Common myeloid progenitor, CD34-positive (primary cell): ENCODE measurements around the gene GRIK4.

ENCODE experiments used
- CTCF ChIA-PET: fragments of 350-600 bp; sonication (Branson Sonifier 250); formaldehyde crosslinking; loops from one replicate; lab custom pipeline; 2021; ENCODE audit warnings: antibody characterized with exemption; lab: Charles Lee
- POLR2A ChIA-PET: fragments of 350-600 bp; sonication (Branson Sonifier 250); formaldehyde crosslinking; loops from one replicate; lab custom pipeline; 2021; ENCODE audit warnings: antibody characterized with exemption; lab: Charles Lee
- DNase-seq, 3 donors: peaks; one replicate each; pipeline versions ENCODE4 v3.0.0 to v3.0.0-alpha.2; 2013
- H3K27ac ChIP-seq, 2 experiments: 1 replicate in 1 of 2; 2 replicates in 1 of 2; pipeline ENCODE4 v1.7.0; 2013; ENCODE audit warnings: inconsistent platforms in 2 of 2, low read length in 2 of 2, mild to moderate bottlenecking in 2 of 2, low read depth in 1 of 2, moderate library complexity in 1 of 2; ENCODE audit not compliant: severe bottlenecking in 2 of 2, insufficient read depth in 1 of 2, poor library complexity in 1 of 2
- H3K27me3 ChIP-seq, 5 experiments: replicated peaks in 2 of 5; 1 replicate in 3 of 5; 2 replicates in 2 of 5; pipeline versions ENCODE4 v1.6.1 to v1.7.0; 2013; ENCODE audit warnings: low read length in 4 of 5, mild to moderate bottlenecking in 2 of 5, moderate library complexity in 2 of 5, inconsistent platforms in 1 of 5; ENCODE audit not compliant: insufficient read depth in 5 of 5, control insufficient read depth in 4 of 5
- H3K36me3 ChIP-seq, 4 experiments: 1 replicate in 2 of 4; 2 replicates in 2 of 4; pipeline versions ENCODE4 v1.6.1 to v1.7.0; 2013; ENCODE audit warnings: low read length in 3 of 4, control low read depth in 1 of 4, mild to moderate bottlenecking in 1 of 4; ENCODE audit not compliant: control insufficient read depth in 4 of 4, insufficient read depth in 4 of 4
- H3K4me1 ChIP-seq, 4 experiments: 1 replicate in 3 of 4; 2 replicates in 1 of 4; pipeline versions ENCODE4 v1.6.1 to v1.7.1; 2013; ENCODE audit warnings: low read length in 3 of 4, mild to moderate bottlenecking in 3 of 4, control low read depth in 1 of 4, inconsistent platforms in 1 of 4, moderate library complexity in 1 of 4; ENCODE audit not compliant: control insufficient read depth in 4 of 4, insufficient read depth in 4 of 4; ENCODE audit errors: control extremely low read depth in 1 of 4
- H3K4me3 ChIP-seq, 7 experiments: 1 replicate in 4 of 7; 2 replicates in 3 of 7; pipeline versions ENCODE4 v1.5.1 to v1.7.0; 2013; ENCODE audit warnings: mild to moderate bottlenecking in 7 of 7, low read length in 6 of 7, moderate library complexity in 6 of 7, inconsistent platforms in 2 of 7, low read depth in 2 of 7, control low read depth in 1 of 7; ENCODE audit not compliant: insufficient read depth in 4 of 7, control insufficient read depth in 1 of 7; ENCODE audit errors: extremely low read depth in 1 of 7
- H3K9me3 ChIP-seq, 5 experiments: 1 replicate in 4 of 5; 2 replicates in 1 of 5; pipeline versions ENCODE4 v1.6.1 to v1.7.1; 2013; ENCODE audit warnings: low read length in 4 of 5, mild to moderate bottlenecking in 2 of 5, inconsistent platforms in 1 of 5, low read depth in 1 of 5, moderate library complexity in 1 of 5; ENCODE audit not compliant: control insufficient read depth in 4 of 5, insufficient read depth in 2 of 5; ENCODE audit errors: control extremely low read depth in 1 of 5
- WGBS: methylation state at CpG from one replicate; pipeline ENCODE4 v1.1.5; 2013; ENCODE audit not compliant: insufficient coverage; 5-methylcytosine and 5-hydroxymethylcytosine counted together

GRIK4 gene

GRCh38 chr11:120795185-120795584, 283.6 kb downstream of the GRIK4 start:
- ChIA-PET CTCF (no interaction called here), POLR2A (no interaction called here)
- DNase-seq: no peak
- Histone ChIP-seq H3K4me3 (no peak overlapping the region), H3K9me3 (peaks cover 0 to 11% (median 2%) of the 10 kb centered on the region in 5 experiments), H3K36me3 (no peaks in the 10 kb centered on the region), H3K27ac (no peak overlapping the region), H3K27me3 (peaks cover 0 to 60% (median 7%) of the 10 kb centered on the region in 5 experiments), H3K4me1 (no peaks in the 10 kb centered on the region)
- 97% methylated on average over 5 of the region's 11 CpGs for WGBS

GRCh38 chr11:120797143-120797542, 285.6 kb downstream of the GRIK4 start:
- ChIA-PET POLR2A (no interaction called here), CTCF (no interaction called here)

GRCh38 chr11:120798854-120799253, 287.3 kb downstream of the GRIK4 start:
- WGBS: 85% methylated on average over 3 of the region's 3 CpGs
- H3K27me3 ChIP-seq: peaks cover 0 to 42% (median 6%) of the 10 kb centered on the region in 5 experiments
- H3K27ac ChIP-seq: no peak overlapping the region
- ChIA-PET CTCF (interaction anchor here (1.6 kb wide), 1 partner anchor 289 kb away, joined by 5 read pairs; no protein-coding TSS in a partner anchor), POLR2A (no interaction called here)
- H3K4me1 ChIP-seq: no peaks in the 10 kb centered on the region
- H3K9me3 ChIP-seq: peaks cover 0 to 3% (median 0%) of the 10 kb centered on the region in 5 experiments
- H3K36me3 ChIP-seq: no peaks in the 10 kb centered on the region
- H3K4me3 ChIP-seq: no peak overlapping the region
- DNase-seq: no peak

More at GRCh38 chr11:120797143-120797542, 285.6 kb downstream of the GRIK4 start:
- no peaks in the 10 kb centered on the region for H3K4me1 ChIP-seq
- H3K27ac ChIP-seq: no peak overlapping the region
- 91% methylated on average over 9 of the region's 9 CpGs for WGBS
- H3K4me3 ChIP-seq: no peak overlapping the region
- peaks cover 0 to 5% (median 0%) of the 10 kb centered on the region in 5 experiments for H3K9me3 ChIP-seq
- H3K36me3 ChIP-seq: no peaks in the 10 kb centered on the region
- peaks cover 0 to 52% (median 11%) of the 10 kb centered on the region in 5 experiments for H3K27me3 ChIP-seq
- DNase-seq: no peak

DNA sequence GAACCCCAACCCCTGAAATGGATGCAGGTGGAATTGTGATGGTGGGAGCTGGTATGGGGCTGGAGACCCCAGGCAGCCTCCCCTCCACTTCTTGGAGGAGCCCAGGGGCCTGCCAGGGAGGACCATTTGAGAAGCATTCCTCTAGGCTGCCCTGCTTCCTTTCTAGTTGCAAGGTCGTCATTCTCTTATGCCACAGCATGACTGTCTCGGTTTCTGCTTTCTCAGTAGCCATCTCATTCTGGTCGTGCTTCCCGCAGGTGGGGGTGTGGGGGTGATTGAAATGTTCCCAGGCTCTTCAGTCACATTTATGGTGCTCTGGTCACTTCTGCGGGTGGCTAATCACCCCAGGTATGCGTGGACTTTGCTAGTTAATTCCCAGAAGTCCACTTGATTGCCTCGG, 288.7 kb downstream of the GRIK4 start:
- CTCF ChIA-PET: interaction anchor here (1.6 kb wide), 1 partner anchor 290 kb away, joined by 5 read pairs; no protein-coding TSS in a partner anchor
- Histone ChIP-seq H3K36me3 (no peaks in the 10 kb centered on the region), H3K27ac (no peak overlapping the region), H3K9me3 (no peaks in the 10 kb centered on the region), H3K4me3 (no peak overlapping the region), H3K27me3 (peaks cover 0 to 30% (median 6%) of the 10 kb centered on the region in 5 experiments), H3K4me1 (no peaks in the 10 kb centered on the region)
- no peak for DNase-seq
- POLR2A ChIA-PET: no interaction called here
- WGBS: 30% methylated on average over 2 of the region's 7 CpGs

- H3K4me1 ChIP-seq: peaks cover 0 to 6% (median 1%) of the 10 kb centered on the region in 4 experiments
- WGBS: 48% methylated on average over 5 of the region's 9 CpGs
- DNase-seq: peak; percentile 39 to 67 (median 50)
Observed at GRCh38 chr11:120801801-120802689, 290.5 kb downstream of the GRIK4 start.

GRCh38 chr11:120805960-120806555, 294.5 kb downstream of the GRIK4 start:
- Histone ChIP-seq H3K36me3 (no peaks in the 10 kb centered on the region), H3K4me1 (peaks cover 0 to 6% (median 1%) of the 10 kb centered on the region in 4 experiments), H3K27me3 (peaks cover 0 to 26% (median 5%) of the 10 kb centered on the region in 5 experiments), H3K9me3 (no peaks in the 10 kb centered on the region), H3K27ac (no peak overlapping the region), H3K4me3 (no peak overlapping the region)
- 30% methylated on average over 5 of the region's 9 CpGs for WGBS
- ChIA-PET POLR2A (interaction anchor here (0.6 kb wide), 1 partner anchor 254 kb away, joined by 3 read pairs; no protein-coding TSS in a partner anchor), CTCF (no interaction called here)
- peak in 2 of 3 donors; percentile 9 to 12 for DNase-seq

More at GRCh38 chr11:120801801-120802689, 290.5 kb downstream of the GRIK4 start:
- Histone ChIP-seq H3K27me3 (peaks cover 0 to 26% (median 5%) of the 10 kb centered on the region in 5 experiments), H3K9me3 (no peaks in the 10 kb centered on the region), H3K4me3 (no peak overlapping the region), H3K36me3 (no peaks in the 10 kb centered on the region), H3K27ac (no peak overlapping the region)
- POLR2A ChIA-PET: no interaction called here
- CTCF ChIA-PET: interaction anchor here (1.0 to 2.4 kb wide), 3 partner anchors 9 to 304 kb away, joined by 3 to 11 read pairs (median 3); no protein-coding TSS in a partner anchor
